ENCODE data around the gene ADAMTS17.

- TF ChIP-seq CTCF (IDR thresholded peaks at IDR 0.05; ENCODE audit: low read depth, low read length) (no peak), EZH2phosphoT487 (IDR thresholded peaks at IDR 0.05; ENCODE audit: low read depth) (no peak)
Observed at GRCh38 chr15:100330629-100331215, 11.1 kb downstream of the ADAMTS17 start.

Data from OCI-LY3 (cell line).